Astrocyte of the spinal cord (primary cell): ENCODE measurements around the gene CD40.

Experiments used
- DNase-seq: peaks from one replicate; pipeline ENCODE4 v3.0.0; 2011; ENCODE audit warnings: low read depth, low spot score
- H3K4me3 ChIP-seq: 2 replicates; pipeline ENCODE4 v1.5.1; 2011; ENCODE audit warnings: low read depth, mild to moderate bottlenecking, low read length, moderate library complexity
- CTCF ChIP-seq: IDR thresholded peaks from 2 replicates; pipeline ENCODE4 v1.5.1; 2012; ENCODE audit warnings: low read depth, mild to moderate bottlenecking, low read length, inconsistent platforms
- in situ Hi-C: cut with HindIII; loops from 2 replicates; pipeline ENCODE4 v1.10.0; 2017; ENCODE audit warnings: low sequenced_read_pairs

CD40 gene

DNA sequence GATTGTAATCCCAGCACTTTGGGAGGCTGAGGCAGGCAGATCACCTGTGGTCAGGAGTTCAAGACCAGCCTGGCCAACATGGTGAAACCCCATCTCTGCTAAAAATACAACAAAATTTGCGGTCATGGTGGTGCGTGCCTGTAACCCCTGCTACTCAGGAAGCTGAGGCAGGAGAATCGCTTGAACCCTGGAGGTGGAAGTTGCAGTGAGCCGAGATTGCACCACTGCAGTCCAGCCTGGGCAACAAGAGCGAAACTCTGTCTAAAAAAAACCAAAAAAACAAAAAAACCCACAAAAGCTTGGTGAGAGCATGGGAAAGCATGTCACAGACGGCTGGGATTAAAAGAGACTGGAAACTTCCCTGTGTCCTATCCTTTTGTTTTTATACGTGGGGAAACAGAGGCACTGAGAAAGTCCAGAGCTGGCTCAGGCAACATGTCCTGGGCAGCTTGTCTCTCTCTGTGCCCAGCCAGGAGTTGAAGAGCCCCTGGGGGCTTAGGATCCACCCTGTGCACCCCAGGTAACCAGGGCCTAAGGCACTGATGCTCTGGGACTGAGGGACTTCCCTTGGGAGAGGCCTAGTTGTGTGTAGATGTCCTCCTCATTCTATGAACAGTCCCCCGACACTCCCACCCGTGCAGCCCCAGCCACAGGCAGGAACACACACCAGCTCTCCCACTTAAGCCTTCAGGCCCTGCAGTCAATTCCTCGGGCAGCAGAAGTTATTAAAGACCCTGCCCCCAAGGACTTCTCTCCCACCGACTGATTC lies 16.0 kb downstream of the CD40 start:
- in situ Hi-C loops, result no loop called here
- no peak for TF ChIP-seq CTCF
- DNase-seq, result no peak
- H3K4me3 ChIP-seq, result no peak overlapping the region

DNA sequence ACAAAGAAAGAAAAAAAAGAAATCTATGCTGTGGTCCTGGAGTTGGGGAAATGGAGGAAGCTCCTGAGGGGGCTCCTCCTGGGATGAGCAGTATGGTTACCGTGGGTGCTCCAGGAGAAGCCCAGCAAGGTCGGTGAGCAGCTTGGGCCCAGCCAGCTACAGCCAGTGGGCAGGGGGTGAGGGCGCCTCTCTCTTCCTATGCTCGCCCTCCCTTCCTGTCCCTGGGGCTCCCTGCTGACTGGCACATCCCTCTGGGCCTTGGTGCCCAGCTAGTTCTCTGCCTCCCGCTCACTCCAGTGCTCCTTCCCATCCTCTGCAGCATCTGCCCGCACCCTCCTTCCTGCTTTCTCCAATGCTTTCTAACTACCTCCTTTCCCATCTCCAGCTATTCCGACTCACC lies 16.6 kb downstream of the CD40 start:
- in situ Hi-C loops, result no loop called here
- no peak overlapping the region for H3K4me3 ChIP-seq
- TF ChIP-seq CTCF, result no peak
- DNase-seq, result no peak

- H3K4me3 ChIP-seq, result no peak overlapping the region
- no peak for TF ChIP-seq CTCF
- no peak for DNase-seq
- in situ Hi-C loops, result no loop called here
Observed at GRCh38 chr20:46135856-46136633, 17.9 kb downstream of the CD40 start.

GRCh38 chr20:46137816-46138215 lies 19.7 kb downstream of the CD40 start:
- no peak for TF ChIP-seq CTCF
- H3K4me3 ChIP-seq, result no peak overlapping the region
- in situ Hi-C loops, result no loop called here
- no peak for DNase-seq

GRCh38 chr20:46139266-46139889 lies 21.3 kb downstream of the CD40 start:
- TF ChIP-seq CTCF, result no peak
- in situ Hi-C loops, result no loop called here
- no peak for DNase-seq
- H3K4me3 ChIP-seq, result no peak overlapping the region

DNA sequence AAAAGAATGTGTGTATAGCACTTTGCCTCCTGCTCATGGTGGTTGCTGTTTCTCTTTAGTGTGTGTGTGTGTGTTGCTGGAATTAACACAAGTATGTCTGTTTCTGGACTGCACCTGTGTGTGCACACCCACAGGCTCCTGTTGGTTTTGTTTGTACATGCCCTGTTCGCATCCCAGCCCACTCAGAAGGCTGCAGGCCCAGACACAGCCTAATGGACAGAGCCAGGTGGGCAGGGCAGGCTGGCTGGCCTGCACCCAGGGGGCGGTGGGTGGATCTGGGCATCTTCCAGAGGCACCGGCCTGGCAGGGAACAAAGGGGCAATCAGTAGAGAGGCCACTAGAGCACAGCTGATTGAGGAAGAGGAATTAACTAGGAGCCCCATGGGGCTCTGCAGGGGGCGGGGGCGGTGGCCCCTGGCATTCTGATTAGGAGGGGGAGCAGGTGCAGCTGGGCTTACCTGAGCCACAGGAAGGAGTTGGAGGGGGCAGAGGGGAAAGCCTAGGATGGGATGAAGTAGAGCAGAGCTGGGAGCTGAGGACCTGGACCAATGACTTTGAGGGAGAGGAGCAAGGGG lies 21.9 kb downstream of the CD40 start:
- in situ Hi-C loops, result no loop called here
- DNase-seq, result no peak
- no peak for TF ChIP-seq CTCF
- H3K4me3 ChIP-seq, result no peak overlapping the region
